HEK293 (cell line): ENCODE data around the gene TMEM203.
A peak's percentile ranks its signal among the peaks of the same experiment; 100 is the strongest.

Experiments used
- CTCF ChIA-PET: fragments of 350-600 bp; formaldehyde crosslinking; extraction: SDS; loops from one replicate; lab custom pipeline; 2021; ENCODE audit warnings: antibody characterized with exemption; lab: Yijun Ruan, JAX
- POLR2A ChIA-PET: fragments of 300-600 bp; formaldehyde crosslinking; extraction: SDS; loops from one replicate; lab custom pipeline; 2020; ENCODE audit warnings: antibody characterized with exemption, inconsistent platforms; lab: Yijun Ruan, JAX
- H3K27ac ChIP-seq: fragments of 200-500 bp; sonication (Bioruptor generic); 2 replicates; pipeline ENCODE4 v1.5.1; 2014; ENCODE audit warnings: low read depth, low read length, control low read depth, inconsistent platforms; ENCODE audit errors: extremely low read depth
- H3K36me3 ChIP-seq, 2 experiments: fragments of 200-500 bp in 1 of 2; sonication (Bioruptor generic) in 1 of 2; 1 replicate in 1 of 2; 2 replicates in 1 of 2; pipeline ENCODE4 v1.5.1; 2014 to 2017; ENCODE audit warnings: inconsistent platforms in 2 of 2, low read length in 2 of 2; ENCODE audit not compliant: control insufficient read depth in 2 of 2, insufficient read depth in 1 of 2
- H3K4me1 ChIP-seq: fragments of 200-500 bp; sonication (Bioruptor generic); 2 replicates; pipeline ENCODE4 v1.5.1; 2014; ENCODE audit warnings: mild to moderate bottlenecking, low read length, inconsistent platforms; ENCODE audit not compliant: control insufficient read depth, insufficient read depth
- H3K4me3 ChIP-seq: 2 replicates; pipeline ENCODE4 v1.5.1; 2011; ENCODE audit warnings: low read depth, mild to moderate bottlenecking, control low read depth, low read length, moderate library complexity
- H3K9me3 ChIP-seq: fragments of 200-500 bp; sonication (Bioruptor generic); 2 replicates; pipeline ENCODE4 v1.5.1; 2014; ENCODE audit warnings: low read depth, low read length, inconsistent platforms; ENCODE audit not compliant: control insufficient read depth, insufficient read depth
- HIC1 ChIP-seq: fragments of 450-650 bp; formaldehyde crosslinking; IDR thresholded peaks from 2 replicates; pipeline ENCODE4 v1.5.1; 2016; ENCODE audit warnings: missing biosample characterization, missing genetic modification characterization
- HOXD13 ChIP-seq: sonication (generic); formaldehyde crosslinking; IDR thresholded peaks from 2 replicates; pipeline ENCODE4 v1.8.0; 2022; ENCODE audit warnings: missing genetic modification reagents, borderline replicate concordance
- PBX3 ChIP-seq: sonication (generic); formaldehyde crosslinking; IDR thresholded peaks from 2 replicates; pipeline ENCODE4 v1.8.1; 2022; ENCODE audit warnings: mild to moderate bottlenecking, moderate library complexity, missing genetic modification reagents
- REPIN1 ChIP-seq: fragments of 450-650 bp; formaldehyde crosslinking; IDR thresholded peaks from 2 replicates; pipeline ENCODE4 v1.5.1; 2017; ENCODE audit warnings: missing biosample characterization, missing genetic modification characterization, low read depth
- SCRT1 ChIP-seq: fragments of 450-650 bp; formaldehyde crosslinking; IDR thresholded peaks from 2 replicates; pipeline ENCODE4 v1.5.1; 2016; ENCODE audit warnings: missing biosample characterization, missing genetic modification characterization, borderline replicate concordance
- SETDB1 ChIP-seq: IDR thresholded peaks from one replicate; pipeline ENCODE4 v1.6.1; 2017; ENCODE audit warnings: mild to moderate bottlenecking, low read length, moderate library complexity, mixed read lengths; ENCODE audit not compliant: insufficient read length
- TSHZ1 ChIP-seq: fragments of 450-650 bp; formaldehyde crosslinking; IDR thresholded peaks from 2 replicates; pipeline ENCODE4 v1.5.1; 2016; ENCODE audit warnings: missing biosample characterization, missing genetic modification characterization, borderline replicate concordance
- ZBTB7A ChIP-seq: fragments of 450-650 bp; formaldehyde crosslinking; IDR thresholded peaks from 2 replicates; pipeline ENCODE4 v1.5.1; 2016; ENCODE audit warnings: low read depth, missing biosample characterization, missing genetic modification characterization
- ZFHX2 ChIP-seq: fragments of 450-650 bp; formaldehyde crosslinking; conservative IDR thresholded peaks from 2 replicates; pipeline ENCODE4 v1.5.1; 2016; ENCODE audit warnings: missing biosample characterization, missing genetic modification characterization
- ZFP37 ChIP-seq: fragments of 450-650 bp; formaldehyde crosslinking; IDR thresholded peaks from 2 replicates; pipeline ENCODE4 v1.5.1; 2016; ENCODE audit warnings: missing biosample characterization, missing genetic modification characterization
- ZNF155 ChIP-seq: fragments of 450-650 bp; formaldehyde crosslinking; IDR thresholded peaks from 2 replicates; pipeline ENCODE4 v1.5.1; 2016; ENCODE audit warnings: missing biosample characterization, missing genetic modification characterization
- ZNF214 ChIP-seq: fragments of 450-650 bp; formaldehyde crosslinking; IDR thresholded peaks from 2 replicates; pipeline ENCODE4 v1.5.1; 2017; ENCODE audit warnings: missing biosample characterization, mild to moderate bottlenecking, missing genetic modification characterization, borderline replicate concordance
- ZNF302 ChIP-seq: fragments of 450-650 bp; formaldehyde crosslinking; IDR thresholded peaks from 2 replicates; pipeline ENCODE4 v1.5.1; 2016; ENCODE audit warnings: missing biosample characterization, missing genetic modification characterization, low read depth
- ZNF324 ChIP-seq: fragments of 450-650 bp; formaldehyde crosslinking; IDR thresholded peaks from 2 replicates; pipeline ENCODE4 v1.5.1; 2016; ENCODE audit warnings: missing biosample characterization, missing genetic modification characterization
- ZNF530 ChIP-seq: fragments of 450-650 bp; formaldehyde crosslinking; IDR thresholded peaks from 2 replicates; pipeline ENCODE4 v1.5.1; 2016; ENCODE audit warnings: low read depth, missing biosample characterization, missing genetic modification characterization
- ZNF561 ChIP-seq: fragments of 450-650 bp; IDR thresholded peaks from 2 replicates; pipeline ENCODE4 v1.5.1; 2018; ENCODE audit warnings: missing biosample characterization, missing genetic modification characterization, borderline replicate concordance
- ZNF600 ChIP-seq: fragments of 450-650 bp; formaldehyde crosslinking; IDR thresholded peaks from 2 replicates; pipeline ENCODE4 v1.5.1; 2016; ENCODE audit warnings: missing biosample characterization, missing genetic modification characterization
- ZNF626 ChIP-seq: fragments of 450-650 bp; sonication (Bioruptor Pico); formaldehyde crosslinking; IDR thresholded peaks from 2 replicates; pipeline ENCODE4 v1.5.1; 2018; ENCODE audit warnings: missing biosample characterization, missing genetic modification characterization, inconsistent platforms
- ZNF658 ChIP-seq: fragments of 450-650 bp; formaldehyde crosslinking; IDR thresholded peaks from 2 replicates; pipeline ENCODE4; 2016; ENCODE audit warnings: missing biosample characterization, missing genetic modification characterization
- TF ChIP-seq, protein P1 (sequence below): fragments of 450-650 bp; formaldehyde crosslinking; IDR thresholded peaks from 2 replicates; pipeline ENCODE4 v1.5.1; 2016; ENCODE audit warnings: missing biosample characterization, missing genetic modification characterization
- TF ChIP-seq, protein P2 (sequence below): fragments of 450-650 bp; formaldehyde crosslinking; IDR thresholded peaks from 2 replicates; pipeline ENCODE4 v1.5.1; 2016; ENCODE audit warnings: missing biosample characterization, missing genetic modification characterization, low read depth
- TF ChIP-seq, protein P3 (sequence below): fragments of 450-650 bp; formaldehyde crosslinking; IDR thresholded peaks from 2 replicates; pipeline ENCODE4 v1.5.1; 2017; ENCODE audit warnings: missing biosample characterization, missing genetic modification characterization
- TF ChIP-seq, protein P4 (sequence below): fragments of 450-650 bp; formaldehyde crosslinking; IDR thresholded peaks from 2 replicates; pipeline ENCODE4 v1.5.1; 2016; ENCODE audit warnings: missing biosample characterization, missing genetic modification characterization

The TMEM203 gene

DNA sequence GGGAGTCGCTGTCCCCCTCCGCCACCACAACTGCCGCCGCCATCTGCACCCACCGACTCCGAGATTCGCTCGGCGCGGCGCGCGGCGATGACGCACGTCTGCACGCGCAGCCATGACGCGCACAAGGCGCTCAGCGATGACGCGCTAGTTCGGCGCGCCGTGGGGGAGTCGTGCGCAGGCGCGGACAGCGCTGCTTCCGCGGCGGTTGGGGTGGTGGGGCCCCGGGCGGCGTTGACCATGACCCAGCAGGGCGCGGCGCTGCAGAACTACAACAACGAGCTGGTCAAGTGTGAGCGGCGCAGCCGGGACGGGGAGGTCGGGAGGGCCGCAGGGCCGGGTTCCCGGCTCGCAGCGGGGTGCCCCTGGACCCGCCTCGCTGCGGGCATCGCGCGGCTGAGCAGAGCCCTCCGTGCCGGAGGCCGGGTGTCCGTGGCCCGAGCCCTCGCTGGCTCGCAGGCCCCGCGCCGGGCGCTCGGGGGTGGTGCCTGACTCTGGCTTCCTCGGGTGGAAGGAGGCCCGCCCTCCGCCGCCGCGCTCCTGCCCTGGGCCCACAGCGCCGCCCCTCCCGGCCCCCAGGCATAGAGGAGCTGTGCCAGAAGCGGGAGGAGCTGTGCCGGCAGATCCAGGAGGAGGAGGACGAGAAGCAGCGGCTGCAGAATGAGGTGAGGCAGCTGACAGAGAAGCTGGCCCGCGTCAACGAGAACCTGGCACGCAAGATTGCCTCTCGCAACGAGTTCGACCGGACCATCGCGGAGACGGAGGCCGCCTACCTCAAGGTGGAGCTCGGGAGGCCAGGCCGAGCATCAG is 16.8 kb downstream of the TMEM203 start, which contains the start of the genes ANAPC2 and SSNA1:
TSS of gene ANAPC2 (minus strand) at position 71 of the 807 bp plus-strand sequence. CDS start at position 43, 28 bp downstream.
TSS of gene SSNA1 (plus strand) at position 187 of the 807 bp plus-strand sequence. CDS start at position 238, 51 bp downstream.
- H3K27ac ChIP-seq = peak within 1 kb of the TSS; percentile 92
- H3K4me3 ChIP-seq = peak within 1 kb of the TSS; percentile 92
- peaks cover 0 to 69% of the 10 kb centered on the region in 2 experiments; a peak in 1 of 3 replicates for H3K36me3 ChIP-seq
- CTCF ChIA-PET = interaction anchor here (0.7 to 3.5 kb wide), 12 partner anchors 9 to 342 kb away, joined by 3 to 22 read pairs (median 4); partner anchors contain the start of genes RNF224 and TPRN
- no peaks in the 10 kb centered on the region for H3K9me3 ChIP-seq
- peaks cover 11% of the 10 kb centered on the region for H3K4me1 ChIP-seq
- POLR2A ChIA-PET = interaction anchor here (0.5 to 7.1 kb wide), 28 partner anchors 10 to 416 kb away, joined by 3 to 178 read pairs (median 5); partner anchors contain the start of genes LRRC26, MAN1B1, MRPL41 and NDOR1
- TF ChIP-seq ZNF530 (tag by site-specific recombination) (no peak), HIC1 (no peak), ZFHX2 (tag by site-specific recombination) (peak; percentile 53), ZNF214 (no peak), ZNF561 (tag by site-specific recombination) (peak; percentile 91; the same call in 1 of the 2 replicates), ZNF155 (tag by site-specific recombination) (no peak), TSHZ1 (peak; percentile 35; the same call in 1 of the 2 replicates), ZNF600 (tag by site-specific recombination) (peak; percentile 89), SCRT1 (tag by site-specific recombination) (no peak), PBX3 (peak; percentile 97), ZNF302 (tag by site-specific recombination) (no peak), ZFP37 (0 out of 2 replicates have a peak, but pooled peaks have one; percentile 5), ZNF658 (tag by site-specific recombination) (no peak), HOXD13 (no peak), SETDB1 (no peak), ZNF324 (tag by site-specific recombination) (peak; percentile 90), REPIN1 (tag by site-specific recombination) (no peak), ZBTB7A (peak; percentile 80; the same call in 1 of the 2 replicates), ZNF626 (no peak)
- TF ChIP-seq, protein P1, sequence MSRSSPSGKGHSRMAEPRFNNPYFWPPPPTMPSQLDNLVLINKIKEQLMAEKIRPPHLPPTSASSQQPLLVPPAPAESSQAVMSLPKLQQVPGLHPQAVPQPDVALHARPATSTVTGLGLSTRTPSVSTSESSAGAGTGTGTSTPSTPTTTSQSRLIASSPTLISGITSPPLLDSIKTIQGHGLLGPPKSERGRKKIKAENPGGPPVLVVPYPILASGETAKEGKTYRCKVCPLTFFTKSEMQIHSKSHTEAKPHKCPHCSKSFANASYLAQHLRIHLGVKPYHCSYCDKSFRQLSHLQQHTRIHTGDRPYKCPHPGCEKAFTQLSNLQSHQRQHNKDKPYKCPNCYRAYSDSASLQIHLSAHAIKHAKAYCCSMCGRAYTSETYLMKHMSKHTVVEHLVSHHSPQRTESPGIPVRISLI (tag by site-specific recombination) = no peak
- TF ChIP-seq, protein P2, sequence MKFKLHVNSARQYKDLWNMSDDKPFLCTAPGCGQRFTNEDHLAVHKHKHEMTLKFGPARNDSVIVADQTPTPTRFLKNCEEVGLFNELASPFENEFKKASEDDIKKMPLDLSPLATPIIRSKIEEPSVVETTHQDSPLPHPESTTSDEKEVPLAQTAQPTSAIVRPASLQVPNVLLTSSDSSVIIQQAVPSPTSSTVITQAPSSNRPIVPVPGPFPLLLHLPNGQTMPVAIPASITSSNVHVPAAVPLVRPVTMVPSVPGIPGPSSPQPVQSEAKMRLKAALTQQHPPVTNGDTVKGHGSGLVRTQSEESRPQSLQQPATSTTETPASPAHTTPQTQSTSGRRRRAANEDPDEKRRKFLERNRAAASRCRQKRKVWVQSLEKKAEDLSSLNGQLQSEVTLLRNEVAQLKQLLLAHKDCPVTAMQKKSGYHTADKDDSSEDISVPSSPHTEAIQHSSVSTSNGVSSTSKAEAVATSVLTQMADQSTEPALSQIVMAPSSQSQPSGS (tag by site-specific recombination) = peak; percentile 90
- TF ChIP-seq, protein P3, sequence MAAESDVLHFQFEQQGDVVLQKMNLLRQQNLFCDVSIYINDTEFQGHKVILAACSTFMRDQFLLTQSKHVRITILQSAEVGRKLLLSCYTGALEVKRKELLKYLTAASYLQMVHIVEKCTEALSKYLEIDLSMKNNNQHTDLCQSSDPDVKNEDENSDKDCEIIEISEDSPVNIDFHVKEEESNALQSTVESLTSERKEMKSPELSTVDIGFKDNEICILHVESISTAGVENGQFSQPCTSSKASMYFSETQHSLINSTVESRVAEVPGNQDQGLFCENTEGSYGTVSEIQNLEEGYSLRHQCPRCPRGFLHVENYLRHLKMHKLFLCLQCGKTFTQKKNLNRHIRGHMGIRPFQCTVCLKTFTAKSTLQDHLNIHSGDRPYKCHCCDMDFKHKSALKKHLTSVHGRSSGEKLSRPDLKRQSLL (tag by site-specific recombination) = no peak
- TF ChIP-seq, protein P4, sequence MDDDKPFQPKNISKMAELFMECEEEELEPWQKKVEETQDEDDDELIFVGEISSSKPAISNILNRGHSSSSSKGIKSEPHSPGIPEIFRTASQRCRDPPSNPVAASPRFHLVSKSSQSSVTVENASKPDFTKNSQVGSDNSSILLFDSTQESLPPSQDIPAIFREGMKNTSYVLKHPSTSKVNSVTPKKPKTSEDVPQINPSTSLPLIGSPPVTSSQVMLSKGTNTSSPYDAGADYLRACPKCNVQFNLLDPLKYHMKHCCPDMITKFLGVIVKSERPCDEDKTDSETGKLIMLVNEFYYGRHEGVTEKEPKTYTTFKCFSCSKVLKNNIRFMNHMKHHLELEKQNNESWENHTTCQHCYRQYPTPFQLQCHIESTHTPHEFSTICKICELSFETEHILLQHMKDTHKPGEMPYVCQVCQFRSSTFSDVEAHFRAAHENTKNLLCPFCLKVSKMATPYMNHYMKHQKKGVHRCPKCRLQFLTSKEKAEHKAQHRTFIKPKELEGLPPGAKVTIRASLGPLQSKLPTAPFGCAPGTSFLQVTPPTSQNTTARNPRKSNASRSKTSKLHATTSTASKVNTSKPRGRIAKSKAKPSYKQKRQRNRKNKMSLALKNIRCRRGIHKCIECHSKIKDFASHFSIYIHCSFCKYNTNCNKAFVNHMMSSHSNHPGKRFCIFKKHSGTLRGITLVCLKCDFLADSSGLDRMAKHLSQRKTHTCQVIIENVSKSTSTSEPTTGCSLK (tag by site-specific recombination) = no peak
